NCI-H187 (cell line): ENCODE measurements around the gene BMF.

Experiments
- DNase-seq, 2 experiments: peaks; one replicate each; lab custom pipeline; 2025; lab: John Stamatoyannopoulos, UW

Gene BMF

GRCh38 chr15:40103864-40104271, 4.8 kb downstream of the BMF start:
- DNase-seq = no peak

GRCh38 chr15:40102897-40103858, 5.5 kb downstream of the BMF start:
- peak; percentile 67 to 85 for DNase-seq

- DNase-seq = no peak
Measured at GRCh38 chr15:40100947-40101905, 7.5 kb downstream of the BMF start.

DNA sequence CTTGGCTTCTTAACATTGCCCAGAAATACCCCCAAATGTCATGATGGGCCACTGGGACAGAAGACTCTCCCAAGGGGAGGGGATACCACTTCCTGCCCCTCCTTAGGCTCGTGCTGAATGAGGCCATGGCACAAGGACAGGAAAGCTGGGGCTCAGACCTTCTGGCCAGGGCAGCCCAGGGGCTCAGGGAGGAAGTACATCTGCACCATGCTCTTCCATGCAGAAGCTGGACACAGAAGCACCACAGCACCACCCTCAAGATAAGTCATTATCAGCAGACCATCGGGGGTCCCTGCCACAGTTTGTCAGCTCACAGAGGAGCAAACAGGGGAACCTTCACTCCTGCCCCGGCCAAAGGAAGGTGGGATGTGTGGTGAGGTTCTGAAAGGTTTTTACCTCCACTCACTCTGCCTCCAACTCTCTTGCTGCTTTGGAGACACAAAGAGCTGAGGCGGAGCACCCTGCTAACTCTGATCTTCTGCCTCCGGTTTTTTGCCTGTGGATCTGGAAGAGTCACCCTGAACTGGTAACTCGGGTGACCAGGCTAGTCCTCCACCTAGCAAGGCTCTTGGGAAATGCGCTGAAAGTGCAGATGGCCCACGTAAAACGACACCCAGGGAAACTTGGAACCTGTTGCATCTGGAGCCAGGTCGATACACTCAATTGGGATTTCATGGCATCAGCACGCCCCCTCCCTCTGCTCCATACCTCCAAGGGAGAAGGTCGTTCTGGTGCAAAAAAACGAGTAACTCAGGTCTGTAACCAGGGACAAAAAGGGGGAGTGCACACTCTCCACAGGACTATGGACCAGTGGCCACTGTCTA, 8.3 kb downstream of the BMF start:
- no peak for DNase-seq

DNA sequence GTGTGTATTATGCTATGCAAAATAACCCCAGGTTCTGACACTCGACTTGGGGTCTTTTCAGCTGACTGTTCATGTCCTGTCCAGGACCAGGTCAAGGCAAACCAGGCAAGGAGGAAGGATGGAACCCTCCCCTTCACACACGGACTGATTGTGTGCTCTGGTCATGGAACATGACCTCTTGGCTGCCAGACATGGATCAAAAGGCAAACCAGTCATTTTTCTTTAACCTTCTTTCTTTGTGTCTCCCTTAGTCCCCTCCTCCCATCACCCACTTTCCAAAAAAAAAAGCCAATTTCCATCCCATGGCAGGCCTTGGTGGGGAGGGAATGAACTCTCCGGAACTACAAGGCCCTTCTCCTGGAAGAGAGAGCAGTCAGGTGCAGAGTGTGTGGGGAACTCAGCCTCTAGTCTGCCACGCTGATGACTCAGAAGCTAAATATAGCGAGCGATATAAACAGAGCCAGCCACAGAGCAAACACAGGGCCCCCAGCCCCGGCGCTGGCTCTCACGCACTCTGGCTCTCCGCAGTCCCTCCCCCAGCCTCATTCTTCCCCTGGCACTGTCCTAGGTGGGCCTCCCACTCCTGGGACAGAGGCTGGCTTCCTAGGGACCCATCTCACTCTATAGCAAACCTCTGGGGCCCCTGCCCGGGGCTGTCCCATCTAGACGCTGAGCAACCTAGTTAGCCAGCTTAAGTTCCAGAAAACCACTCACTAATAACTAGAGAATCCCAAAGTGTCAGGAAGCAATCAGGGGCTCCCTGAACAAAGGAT, 10.0 kb downstream of the BMF start:
- peak; percentile 49 to 52 for DNase-seq

DNA sequence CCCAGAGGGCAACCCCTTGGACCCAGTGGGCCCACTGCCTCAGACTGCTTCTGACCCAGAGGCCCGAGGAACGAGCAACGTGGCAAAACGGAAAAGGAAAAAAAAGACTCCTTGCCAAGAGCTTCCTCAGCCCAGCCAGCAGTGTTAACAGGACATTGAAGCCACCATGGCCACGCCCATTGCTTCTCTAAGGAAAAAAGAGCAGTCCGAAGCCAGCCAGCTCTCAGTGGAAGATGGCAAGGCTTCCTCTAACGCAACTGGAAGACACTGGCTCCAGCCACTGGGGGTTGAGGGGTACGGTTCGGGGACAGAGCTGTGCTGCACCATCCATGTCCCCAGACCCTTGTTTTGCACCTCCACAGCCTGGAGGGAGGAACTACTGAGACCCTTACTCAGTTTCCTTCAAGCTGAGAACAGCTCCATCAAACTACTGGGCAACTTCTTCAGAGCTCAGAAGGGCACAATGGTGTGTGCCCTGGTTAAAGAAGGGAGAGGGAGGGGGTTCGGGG, 10.7 kb downstream of the BMF start:
- peak in 1 of 2 experiments; percentile 26 for DNase-seq

GRCh38 chr15:40097096-40097967, 11.3 kb downstream of the BMF start:
- no peak for DNase-seq

DNA sequence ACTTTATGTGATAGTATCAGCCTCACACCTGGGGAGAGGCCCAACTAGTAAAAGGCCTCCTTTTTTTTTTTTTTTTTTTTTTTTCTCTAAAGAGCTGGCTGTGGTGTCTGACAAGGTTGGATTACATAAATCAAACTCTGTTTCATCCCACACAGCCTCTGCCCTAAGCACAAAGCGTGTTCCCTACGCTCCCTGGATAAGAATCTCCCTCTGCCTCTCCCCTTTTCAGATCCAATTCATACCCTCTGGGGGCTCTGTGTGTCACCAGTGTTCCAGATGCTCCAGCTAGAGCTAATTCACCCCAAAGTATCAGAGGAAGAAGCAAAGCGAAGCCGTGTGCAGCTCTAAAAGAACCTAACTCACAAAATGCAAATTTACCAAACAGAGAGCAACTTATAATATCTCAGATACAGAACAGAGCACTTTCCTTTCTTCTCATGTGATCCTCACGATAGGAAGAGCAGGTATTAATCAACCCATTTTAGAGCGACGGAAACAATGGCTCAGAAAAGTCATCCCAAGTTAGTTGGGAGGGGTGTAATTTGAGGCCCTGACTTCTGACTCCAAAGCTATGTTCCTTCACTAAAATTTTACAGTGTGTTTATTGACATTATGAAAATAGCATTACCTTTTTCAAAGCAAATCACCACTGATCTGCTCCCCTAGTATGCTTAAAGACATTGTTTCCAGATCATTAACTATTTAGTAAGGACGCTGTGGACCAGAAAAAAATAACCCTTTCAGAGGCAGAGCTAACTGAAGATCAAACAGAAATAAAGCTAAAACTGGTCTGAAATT, 12.4 kb downstream of the BMF start:
- DNase-seq = no peak

GRCh38 chr15:40095371-40096093, 13.1 kb downstream of the BMF start:
- DNase-seq = no peak

DNA sequence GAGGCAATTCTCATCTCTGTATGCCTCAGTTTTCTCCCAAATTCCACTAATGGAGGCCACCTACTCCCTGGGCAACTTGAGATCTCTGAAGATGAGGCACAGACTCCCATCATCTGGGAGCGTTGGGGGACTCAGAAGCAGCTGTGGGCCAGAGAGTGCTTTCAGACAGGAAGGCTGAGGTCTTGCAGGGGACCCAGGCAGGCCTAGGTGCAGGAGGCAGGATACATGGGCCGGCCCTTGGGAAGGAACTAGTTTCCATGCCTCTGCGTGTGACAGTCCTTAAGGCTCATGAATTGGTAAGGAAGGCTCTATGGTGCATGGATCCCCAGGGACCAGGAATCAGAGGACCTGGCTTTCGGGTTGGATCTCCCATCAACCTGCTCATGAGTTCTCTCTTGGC, 14.5 kb downstream of the BMF start:
- DNase-seq = no peak

- DNase-seq = no peak
Measured at GRCh38 chr15:40092979-40093869, 15.5 kb downstream of the BMF start.

- peak; percentile 66 to 91 for DNase-seq
Measured at GRCh38 chr15:40092256-40092978, 16.3 kb downstream of the BMF start.

- no peak for DNase-seq
Measured at GRCh38 chr15:40091861-40092255, 16.8 kb downstream of the BMF start.

- no peak for DNase-seq
Measured at GRCh38 chr15:40090774-40091455, 17.8 kb downstream of the BMF start.

GRCh38 chr15:40088929-40089755, 19.5 kb downstream of the BMF start:
- no peak for DNase-seq
